Measurements from ENCODE around the gene ATL2.
"Not testable (repeated sequence)": the region's sequence is repeated elsewhere in the genome, so short reads cannot be mapped to it uniquely, and the experiment has no call there.

Gene ATL2

DNA sequence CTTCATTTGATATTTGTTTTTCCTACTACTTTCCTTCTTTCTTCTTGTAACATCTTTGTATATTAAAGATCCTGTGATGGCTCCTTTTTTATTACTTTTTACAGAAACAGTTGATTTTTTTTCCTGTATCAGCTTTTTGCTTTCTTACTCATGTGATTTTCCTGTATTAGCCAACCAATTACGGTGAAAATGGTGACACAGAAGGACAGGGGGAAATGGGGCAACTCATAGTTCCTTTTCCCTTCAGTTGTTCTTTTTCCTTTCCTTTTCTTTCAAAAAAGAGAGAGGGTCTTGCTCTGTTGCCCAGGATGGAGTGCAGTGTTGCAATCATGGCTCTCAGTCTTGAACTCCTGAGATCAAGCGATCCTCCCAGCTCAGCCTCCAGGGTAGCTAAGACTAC is 117.8 kb downstream of the ATL2 start:
- Histone ChIP-seq H2AFZ (ENCODE audit: low read length) (no peak overlapping the region), H3K4me3 (ENCODE audit: low read depth, low read length, poor library complexity, severe bottlenecking) (no peak overlapping the region), H3K36me3 (ENCODE audit: insufficient read depth, low read length) (no peaks in the 10 kb centered on the region), H3K27me3 (ENCODE audit: insufficient read depth, low read length) (0 out of 2 replicates have a peak, but pooled peaks cover 6% of the 10 kb centered on the region), H3K4me1 (ENCODE audit: insufficient read depth, low read length, severe bottlenecking) (no peaks in the 10 kb centered on the region), H3K27ac (ENCODE audit: low read depth, low read length, poor library complexity, severe bottlenecking) (no peak overlapping the region), H3K79me2 (ENCODE audit: insufficient read depth, low read length) (no peaks in the 10 kb centered on the region), H3K9me2 (ENCODE audit: low read depth, low read length) (no peaks in the 10 kb centered on the region), H3K4me2 (ENCODE audit: low read length) (no peak overlapping the region), H3K9ac (ENCODE audit: low read length) (no peak overlapping the region), H4K20me1 (ENCODE audit: insufficient read depth, low read length) (no peaks in the 10 kb centered on the region), H3K9me3 (ENCODE audit: low read length) (no peaks in the 10 kb centered on the region), H3F3A (ENCODE audit: insufficient read depth, low read length) (no peaks in the 10 kb centered on the region)
- no peak for TF ChIP-seq EZH2 (IDR thresholded peaks at IDR 0.05; ENCODE audit: borderline replicate concordance, low read length)
- TF ChIP-seq, protein P1, sequence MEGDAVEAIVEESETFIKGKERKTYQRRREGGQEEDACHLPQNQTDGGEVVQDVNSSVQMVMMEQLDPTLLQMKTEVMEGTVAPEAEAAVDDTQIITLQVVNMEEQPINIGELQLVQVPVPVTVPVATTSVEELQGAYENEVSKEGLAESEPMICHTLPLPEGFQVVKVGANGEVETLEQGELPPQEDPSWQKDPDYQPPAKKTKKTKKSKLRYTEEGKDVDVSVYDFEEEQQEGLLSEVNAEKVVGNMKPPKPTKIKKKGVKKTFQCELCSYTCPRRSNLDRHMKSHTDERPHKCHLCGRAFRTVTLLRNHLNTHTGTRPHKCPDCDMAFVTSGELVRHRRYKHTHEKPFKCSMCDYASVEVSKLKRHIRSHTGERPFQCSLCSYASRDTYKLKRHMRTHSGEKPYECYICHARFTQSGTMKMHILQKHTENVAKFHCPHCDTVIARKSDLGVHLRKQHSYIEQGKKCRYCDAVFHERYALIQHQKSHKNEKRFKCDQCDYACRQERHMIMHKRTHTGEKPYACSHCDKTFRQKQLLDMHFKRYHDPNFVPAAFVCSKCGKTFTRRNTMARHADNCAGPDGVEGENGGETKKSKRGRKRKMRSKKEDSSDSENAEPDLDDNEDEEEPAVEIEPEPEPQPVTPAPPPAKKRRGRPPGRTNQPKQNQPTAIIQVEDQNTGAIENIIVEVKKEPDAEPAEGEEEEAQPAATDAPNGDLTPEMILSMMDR (IDR thresholded peaks at IDR 0.05; ENCODE audit: low read length) = no peak

- H3K9me3 ChIP-seq (ENCODE audit: low read length); H3K27me3 ChIP-seq (ENCODE audit: insufficient read depth, low read length); H3K4me1 ChIP-seq (ENCODE audit: insufficient read depth, low read length, severe bottlenecking); H3K9me2 ChIP-seq (ENCODE audit: low read depth, low read length); H3K9ac ChIP-seq (ENCODE audit: low read length); H3K4me2 ChIP-seq (ENCODE audit: low read length); H3K79me2 ChIP-seq (ENCODE audit: insufficient read depth, low read length); H3K27ac ChIP-seq (ENCODE audit: low read depth, low read length, poor library complexity, severe bottlenecking); H3K4me3 ChIP-seq (ENCODE audit: low read depth, low read length, poor library complexity, severe bottlenecking); H3F3A ChIP-seq (ENCODE audit: insufficient read depth, low read length); H2AFZ ChIP-seq (ENCODE audit: low read length); H3K36me3 ChIP-seq (ENCODE audit: insufficient read depth, low read length); H4K20me1 ChIP-seq (ENCODE audit: insufficient read depth, low read length): not testable (repeated sequence)
Observed at GRCh38 chr2:38257680-38258079, 119.4 kb downstream of the ATL2 start.

DNA sequence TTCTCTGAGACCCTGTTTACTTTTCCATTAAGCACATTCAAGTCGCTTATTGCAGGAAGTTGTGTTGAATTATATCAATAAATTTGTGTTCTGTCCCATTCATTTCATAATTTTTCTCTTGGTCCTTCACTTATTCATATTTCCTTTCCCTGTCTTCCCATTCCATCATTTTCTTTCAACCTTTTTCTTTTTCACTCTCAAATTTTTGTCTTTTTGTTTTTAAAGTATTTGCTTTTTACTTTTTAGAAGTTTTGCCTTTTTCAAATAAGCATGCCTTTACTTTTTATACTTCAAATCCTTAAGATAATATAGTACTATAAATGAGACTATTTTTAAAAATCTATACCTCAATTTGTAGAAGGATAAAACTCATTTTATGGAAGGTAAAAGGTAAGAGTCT is 120.5 kb downstream of the ATL2 start:
- Histone ChIP-seq H3K9me3 (ENCODE audit: low read length) (no peaks in the 10 kb centered on the region), H3K4me3 (ENCODE audit: low read depth, low read length, poor library complexity, severe bottlenecking) (no peak overlapping the region), H3K4me1 (ENCODE audit: insufficient read depth, low read length, severe bottlenecking) (no peaks in the 10 kb centered on the region), H3K27me3 (ENCODE audit: insufficient read depth, low read length) (0 out of 2 replicates have a peak, but pooled peaks cover 6% of the 10 kb centered on the region), H3K9me2 (ENCODE audit: low read depth, low read length) (no peaks in the 10 kb centered on the region), H3K79me2 (ENCODE audit: insufficient read depth, low read length) (no peaks in the 10 kb centered on the region), H4K20me1 (ENCODE audit: insufficient read depth, low read length) (no peaks in the 10 kb centered on the region), H3K36me3 (ENCODE audit: insufficient read depth, low read length) (no peaks in the 10 kb centered on the region), H2AFZ (ENCODE audit: low read length) (no peak overlapping the region), H3K4me2 (ENCODE audit: low read length) (no peak overlapping the region), H3F3A (ENCODE audit: insufficient read depth, low read length) (no peaks in the 10 kb centered on the region), H3K9ac (ENCODE audit: low read length) (no peak overlapping the region), H3K27ac (ENCODE audit: low read depth, low read length, poor library complexity, severe bottlenecking) (no peak overlapping the region)
- TF ChIP-seq, protein P1 (IDR thresholded peaks at IDR 0.05; ENCODE audit: low read length) = no peak
- TF ChIP-seq EZH2 (IDR thresholded peaks at IDR 0.05; ENCODE audit: borderline replicate concordance, low read length) = no peak

GRCh38 chr2:38255211-38255610 is 121.9 kb downstream of the ATL2 start:
- Histone ChIP-seq H3K9ac (ENCODE audit: low read length) (no peak overlapping the region), H2AFZ (ENCODE audit: low read length) (no peak overlapping the region), H3K4me1 (ENCODE audit: insufficient read depth, low read length, severe bottlenecking) (no peaks in the 10 kb centered on the region), H3K27ac (ENCODE audit: low read depth, low read length, poor library complexity, severe bottlenecking) (no peak overlapping the region), H3K4me2 (ENCODE audit: low read length) (no peak overlapping the region), H3K27me3 (ENCODE audit: insufficient read depth, low read length) (0 out of 2 replicates have a peak, but pooled peaks cover 1% of the 10 kb centered on the region), H4K20me1 (ENCODE audit: insufficient read depth, low read length) (no peaks in the 10 kb centered on the region), H3K9me2 (ENCODE audit: low read depth, low read length) (no peaks in the 10 kb centered on the region), H3K4me3 (ENCODE audit: low read depth, low read length, poor library complexity, severe bottlenecking) (no peak overlapping the region), H3K36me3 (ENCODE audit: insufficient read depth, low read length) (no peaks in the 10 kb centered on the region), H3F3A (ENCODE audit: insufficient read depth, low read length) (no peaks in the 10 kb centered on the region), H3K79me2 (ENCODE audit: insufficient read depth, low read length) (no peaks in the 10 kb centered on the region), H3K9me3 (ENCODE audit: low read length) (no peaks in the 10 kb centered on the region)
- TF ChIP-seq EZH2 (IDR thresholded peaks at IDR 0.05; ENCODE audit: borderline replicate concordance, low read length) = no peak
- TF ChIP-seq, protein P1 (IDR thresholded peaks at IDR 0.05; ENCODE audit: low read length) = no peak
